Right forelimb (tissue), 1 donor: ENCODE results near the gene MALRD1.
"Not testable (repeated sequence)": the region's sequence is repeated elsewhere in the genome, so short reads cannot be mapped to it uniquely, and the experiment has no call there.

Experiments
- DNase-seq: peaks from one replicate; pipeline ENCODE4 v3.0.0-alpha.2; 2018

MALRD1 gene

GRCh38 chr10:19498393-19499290, 450.0 kb downstream of the MALRD1 start:
- peak; percentile 48 for DNase-seq

- DNase-seq = no peak
These were observed 450.7 kb downstream of the MALRD1 start for GRCh38 chr10:19499291-19499770.

GRCh38 chr10:19500959-19501358, 452.4 kb downstream of the MALRD1 start:
- no peak for DNase-seq

GRCh38 chr10:19505320-19506312, 457.0 kb downstream of the MALRD1 start:
- DNase-seq = no peak

DNA sequence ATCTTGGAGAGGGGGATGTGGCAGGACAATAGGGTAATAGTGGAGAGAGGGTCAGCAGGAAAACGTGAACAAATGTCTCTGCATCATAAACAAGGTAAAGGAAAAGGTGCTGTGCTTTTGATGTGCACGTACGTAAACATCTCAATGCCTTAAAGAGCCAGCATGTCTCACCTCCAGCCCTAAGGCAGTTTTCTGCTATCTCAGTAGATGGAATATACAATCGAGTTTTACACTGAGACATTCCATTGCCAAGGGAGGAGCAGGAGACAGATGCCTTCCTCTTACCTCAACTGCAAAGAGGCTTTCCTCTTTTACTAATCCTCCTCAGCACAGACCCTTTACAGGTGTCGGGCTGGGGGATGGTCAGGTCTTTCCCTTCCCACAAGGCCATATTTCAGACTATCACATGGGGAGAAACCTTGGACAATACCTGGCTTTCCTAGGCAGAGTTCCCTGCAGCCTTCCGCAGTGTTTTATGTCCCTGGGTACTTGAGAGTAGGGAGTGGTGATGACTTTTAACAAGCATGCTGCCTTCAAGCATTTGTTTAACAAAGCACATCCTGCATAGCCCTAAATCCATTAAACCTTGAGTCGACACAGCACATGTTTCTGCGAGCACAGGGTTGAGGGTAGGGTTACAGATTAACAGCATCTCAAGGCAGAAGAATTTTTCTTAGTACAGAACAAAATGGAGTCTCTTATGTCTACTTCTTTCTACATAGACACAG, 461.6 kb downstream of the MALRD1 start:
- DNase-seq = not testable (repeated sequence)

DNA sequence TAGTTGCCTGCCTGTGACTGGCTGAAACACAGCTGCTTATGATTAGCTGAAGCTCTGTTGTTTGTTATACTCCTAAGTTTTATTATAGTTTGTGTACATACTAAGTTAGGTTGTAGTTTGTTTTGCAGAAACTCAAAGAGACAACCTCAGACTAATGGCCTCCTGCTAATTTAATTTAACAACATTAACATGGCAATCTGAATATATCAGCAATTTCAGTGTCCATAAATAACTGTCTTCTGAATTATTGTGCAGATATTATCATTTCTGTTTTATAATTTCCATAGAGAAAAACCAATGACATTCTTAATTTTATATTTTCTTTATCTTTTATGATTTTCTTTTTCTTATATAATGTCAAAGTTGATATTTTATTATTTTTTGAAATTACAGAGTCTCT, 469.5 kb downstream of the MALRD1 start:
- DNase-seq = no peak

GRCh38 chr10:19518632-19519031, 470.0 kb downstream of the MALRD1 start:
- DNase-seq = no peak

DNA sequence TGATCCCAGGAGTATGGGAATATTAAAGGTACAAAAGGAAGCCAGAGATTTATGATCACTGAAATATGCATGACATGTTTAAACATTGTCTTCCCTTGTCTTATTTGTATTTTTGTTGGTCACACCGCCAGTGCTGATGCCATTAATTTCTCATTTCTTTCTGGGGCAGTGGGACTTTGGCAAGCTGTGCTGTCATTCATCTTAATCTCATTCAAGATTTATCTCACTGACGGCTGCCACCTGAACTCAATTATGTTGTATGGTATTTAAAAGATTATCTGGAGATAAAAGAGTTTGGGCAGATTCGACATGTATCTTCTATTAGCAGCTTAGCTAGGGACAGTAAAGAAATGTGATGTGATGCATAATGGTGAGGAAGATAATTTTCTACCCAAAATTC, 482.7 kb downstream of the MALRD1 start:
- no peak for DNase-seq

- DNase-seq = no peak
These were observed 483.8 kb downstream of the MALRD1 start for GRCh38 chr10:19532411-19532810.

DNA sequence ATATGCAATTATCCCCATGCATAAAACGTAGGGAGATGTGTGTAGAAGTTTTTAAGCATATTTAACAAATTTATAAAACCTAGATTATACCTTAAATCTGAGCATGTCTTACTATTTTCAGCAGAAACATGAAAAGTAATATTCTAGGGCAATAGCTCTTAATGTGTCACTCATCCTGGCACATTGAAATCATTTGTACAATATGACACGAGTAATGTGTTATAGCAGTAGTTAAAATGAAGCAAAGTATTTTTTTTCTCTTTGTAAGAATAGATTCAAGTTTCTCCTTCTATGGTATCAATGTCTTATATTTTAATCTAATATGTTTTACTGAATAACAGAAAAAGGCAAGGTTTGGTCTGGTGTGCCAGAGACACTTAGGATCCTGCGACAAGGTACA, 492.7 kb downstream of the MALRD1 start:
- no peak for DNase-seq

DNA sequence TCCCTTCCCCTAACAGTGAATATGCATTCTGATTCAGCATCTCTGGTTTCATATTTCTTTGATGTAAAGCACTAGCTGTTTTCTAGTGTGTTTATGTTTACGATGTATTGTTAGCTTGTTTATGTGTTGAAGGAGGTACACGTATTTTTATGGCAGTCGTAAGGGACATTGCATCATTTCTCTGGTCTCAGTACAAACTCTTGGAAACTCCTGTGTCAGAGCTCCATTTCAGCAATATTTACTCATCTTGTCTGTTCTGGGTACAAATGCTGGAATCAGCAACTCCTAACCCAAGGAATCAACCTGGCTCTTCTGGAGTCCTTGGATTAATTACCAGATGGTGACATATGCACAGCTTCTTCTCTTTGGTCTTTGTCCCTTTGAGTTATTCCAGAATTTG, 497.6 kb downstream of the MALRD1 start:
- DNase-seq = no peak

GRCh38 chr10:19549503-19549902, 500.9 kb downstream of the MALRD1 start:
- DNase-seq = no peak

- no peak for DNase-seq
These were observed 508.1 kb downstream of the MALRD1 start for GRCh38 chr10:19556666-19557065.

GRCh38 chr10:19561181-19561580, 512.6 kb downstream of the MALRD1 start:
- DNase-seq = no peak

DNA sequence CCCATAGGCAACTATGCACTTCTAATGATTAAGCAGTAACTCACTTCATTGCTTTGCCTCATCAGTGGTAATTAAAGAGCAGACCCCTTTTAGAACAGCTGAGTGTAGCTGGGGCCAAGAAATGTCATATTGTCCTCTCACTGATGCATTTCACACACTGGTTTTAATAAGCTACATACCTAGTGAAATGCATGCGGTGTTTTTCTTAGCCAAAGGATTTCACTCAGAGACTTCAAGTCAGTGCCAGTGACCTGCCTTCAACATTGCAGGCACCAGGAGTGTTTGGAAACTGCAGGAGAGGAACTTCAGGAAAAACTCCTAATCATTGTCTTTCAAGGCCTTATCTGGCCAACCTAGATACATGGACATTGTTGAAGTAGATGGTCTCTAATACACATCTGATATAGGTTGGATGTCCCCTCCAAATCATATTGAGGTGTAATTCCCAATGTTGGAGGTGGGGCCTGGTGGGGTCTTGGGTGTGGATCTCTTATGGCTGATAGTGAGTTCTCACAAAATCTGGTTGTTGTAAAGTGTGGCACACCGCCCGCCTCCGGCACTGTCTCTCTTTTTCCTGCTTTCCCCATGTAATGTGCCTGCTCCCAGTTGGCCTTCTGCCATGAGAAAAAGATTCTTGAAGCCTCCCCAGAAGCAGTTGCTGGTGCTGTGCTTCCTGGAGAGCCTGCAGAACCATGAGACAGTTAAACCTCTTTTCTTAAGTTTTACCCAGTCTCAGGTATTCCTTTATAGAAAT, 515.0 kb downstream of the MALRD1 start:
- no peak for DNase-seq

GRCh38 chr10:19570120-19570519, 521.5 kb downstream of the MALRD1 start:
- DNase-seq = no peak

- DNase-seq = no peak
These were observed 522.4 kb downstream of the MALRD1 start for GRCh38 chr10:19570991-19571390.

DNA sequence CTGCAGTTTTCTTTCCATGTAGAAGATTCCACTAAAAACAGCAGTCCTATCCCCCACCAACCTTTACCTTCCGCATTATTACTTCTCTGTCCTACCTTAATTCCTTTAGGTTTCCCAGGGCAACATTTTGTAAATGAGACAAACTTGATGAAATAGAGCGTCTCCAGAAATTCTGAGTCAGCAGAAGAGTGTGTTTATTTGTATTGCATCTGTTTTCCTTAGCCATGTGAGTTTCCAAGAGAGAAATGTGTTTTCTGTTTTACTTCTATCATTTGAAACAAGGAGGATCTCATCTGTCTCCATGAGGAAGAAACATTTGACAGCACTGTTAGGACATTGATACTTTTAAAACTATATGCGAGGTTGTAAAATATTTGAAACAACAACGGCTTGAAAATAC, 523.5 kb downstream of the MALRD1 start:
- DNase-seq = no peak

DNA sequence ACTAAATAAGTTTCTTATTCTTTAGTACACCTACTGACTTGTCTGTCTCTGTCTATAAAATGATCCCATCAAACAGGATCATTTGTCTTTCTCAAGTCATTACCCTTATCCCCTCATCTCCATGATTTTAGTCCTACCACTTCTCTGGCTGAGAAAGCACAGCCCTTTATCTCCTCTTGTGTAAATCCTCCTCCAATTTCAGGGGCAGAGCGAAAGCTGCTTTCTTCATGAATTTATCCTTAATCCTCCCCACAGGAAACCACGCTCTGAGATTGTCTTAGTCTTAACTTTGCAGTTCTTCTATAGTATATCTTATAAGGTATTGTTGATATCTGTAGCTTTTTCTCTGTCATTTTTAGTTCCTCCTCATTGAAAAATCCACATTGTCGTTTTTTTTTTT, 528.0 kb downstream of the MALRD1 start:
- no peak for DNase-seq

- DNase-seq = no peak
These were observed 528.8 kb downstream of the MALRD1 start for GRCh38 chr10:19577381-19577780.

DNA sequence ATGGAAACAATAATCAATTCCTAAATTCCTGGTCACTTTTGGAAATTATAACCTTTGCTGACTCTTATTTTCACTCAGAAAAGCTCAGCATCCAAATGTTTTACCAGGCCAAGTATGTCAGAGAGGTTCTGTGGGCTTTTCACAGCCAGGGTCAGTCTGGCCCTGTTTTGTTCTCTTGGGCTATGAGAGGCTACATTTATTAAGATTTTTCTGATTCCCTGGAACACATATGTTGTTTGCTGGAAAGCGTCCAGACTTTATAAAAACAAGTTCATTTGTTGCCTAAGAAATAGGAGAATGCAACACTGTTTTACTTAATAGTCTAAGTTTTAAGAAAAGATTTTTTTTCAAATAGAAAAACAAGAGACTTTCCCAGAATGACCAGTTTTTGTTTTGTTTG, 529.2 kb downstream of the MALRD1 start:
- DNase-seq = no peak

- no peak for DNase-seq
These were observed 530.0 kb downstream of the MALRD1 start for GRCh38 chr10:19578571-19578970.
